ENCODE data around the gene GPC1. TPM values are rescaled to one million over a fixed set of nuclear protein-coding genes. Genes with fewer than 3 reads are reported as not detected.

The GPC1 gene
- total RNA-seq, 1 experiment from 2014 or later: 38.9 TPM

GRCh38 chr2:240400371-240401161 lies 34.9 kb upstream of the GPC1 start:
- ChIA-PET POLR2A (interaction anchor here (0.6 kb wide), 1 partner anchor 87 kb away, joined by 3 read pairs; no protein-coding TSS in a partner anchor), CTCF (interaction anchor here (0.7 kb wide), 1 partner anchor 161 kb away, joined by 3 read pairs; no protein-coding TSS in a partner anchor)
- H3K4me1 Mint-ChIP-seq (ENCODE audit: insufficient read depth, unreplicated experiment): no peaks in the 10 kb centered on the region
- intact Hi-C loops (cut with micrococcal nuclease): no loop called here
- H3K36me3 Mint-ChIP-seq (ENCODE audit: insufficient read depth, unreplicated experiment): no peaks in the 10 kb centered on the region
- DNase-seq (ENCODE audit: unreplicated experiment): no peak
- no peak overlapping the region for H3K4me3 Mint-ChIP-seq (ENCODE audit: unreplicated experiment)
- BruUV-seq (replicated peaks): no TSS peak
- H3K27ac Mint-ChIP-seq (ENCODE audit: low read depth, unreplicated experiment): no peak overlapping the region
- no peaks in the 10 kb centered on the region for H3K9me3 Mint-ChIP-seq (ENCODE audit: unreplicated experiment)
- H3K27me3 Mint-ChIP-seq (ENCODE audit: insufficient read depth, unreplicated experiment): no peaks in the 10 kb centered on the region
- TF ChIP-seq CTCF (IDR thresholded peaks at IDR 0.05; ENCODE audit: unreplicated experiment): no peak

GRCh38 chr2:240401308-240401707 lies 34.2 kb upstream of the GPC1 start:
- no peak for TF ChIP-seq CTCF (IDR thresholded peaks at IDR 0.05; ENCODE audit: unreplicated experiment)
- no peak for DNase-seq (ENCODE audit: unreplicated experiment)
- Mint-ChIP-seq H3K4me1 (ENCODE audit: insufficient read depth, unreplicated experiment) (no peaks in the 10 kb centered on the region), H3K9me3 (ENCODE audit: unreplicated experiment) (no peaks in the 10 kb centered on the region), H3K27ac (ENCODE audit: low read depth, unreplicated experiment) (no peak overlapping the region), H3K36me3 (ENCODE audit: insufficient read depth, unreplicated experiment) (no peaks in the 10 kb centered on the region), H3K27me3 (ENCODE audit: insufficient read depth, unreplicated experiment) (no peaks in the 10 kb centered on the region), H3K4me3 (ENCODE audit: unreplicated experiment) (no peak overlapping the region)
- ChIA-PET POLR2A (no interaction called here), CTCF (no interaction called here)
- intact Hi-C loops (cut with micrococcal nuclease): no loop called here
- BruUV-seq (replicated peaks): no TSS peak

- TF ChIP-seq CTCF (IDR thresholded peaks at IDR 0.05; ENCODE audit: unreplicated experiment): no peak
- BruUV-seq (replicated peaks): no TSS peak
- intact Hi-C loops (cut with micrococcal nuclease): no loop called here
- POLR2A ChIA-PET: no interaction called here
- Mint-ChIP-seq H3K27me3 (ENCODE audit: insufficient read depth, unreplicated experiment) (no peaks in the 10 kb centered on the region), H3K4me1 (ENCODE audit: insufficient read depth, unreplicated experiment) (no peaks in the 10 kb centered on the region), H3K27ac (ENCODE audit: low read depth, unreplicated experiment) (no peak overlapping the region), H3K9me3 (ENCODE audit: unreplicated experiment) (no peaks in the 10 kb centered on the region), H3K4me3 (ENCODE audit: unreplicated experiment) (no peak overlapping the region), H3K36me3 (ENCODE audit: insufficient read depth, unreplicated experiment) (no peaks in the 10 kb centered on the region)
- no peak for DNase-seq (ENCODE audit: unreplicated experiment)
- CTCF ChIA-PET: no interaction called here
These were observed 33.5 kb upstream of the GPC1 start for GRCh38 chr2:240401781-240402551.

GRCh38 chr2:240402566-240403272 lies 32.7 kb upstream of the GPC1 start:
- no peak for TF ChIP-seq CTCF (IDR thresholded peaks at IDR 0.05; ENCODE audit: unreplicated experiment)
- Mint-ChIP-seq H3K4me1 (ENCODE audit: insufficient read depth, unreplicated experiment) (no peaks in the 10 kb centered on the region), H3K36me3 (ENCODE audit: insufficient read depth, unreplicated experiment) (no peaks in the 10 kb centered on the region), H3K4me3 (ENCODE audit: unreplicated experiment) (no peak overlapping the region), H3K27me3 (ENCODE audit: insufficient read depth, unreplicated experiment) (no peaks in the 10 kb centered on the region), H3K27ac (ENCODE audit: low read depth, unreplicated experiment) (no peak overlapping the region), H3K9me3 (ENCODE audit: unreplicated experiment) (no peaks in the 10 kb centered on the region)
- intact Hi-C loops (cut with micrococcal nuclease): no loop called here
- BruUV-seq (replicated peaks): no TSS peak
- DNase-seq (ENCODE audit: unreplicated experiment): no peak
- ChIA-PET CTCF (no interaction called here), POLR2A (no interaction called here)

Measured in MCF 10A (cell line).